B cell (primary cell): ENCODE data around the gene CLEC7A. TPM values are rescaled to one million over a fixed set of nuclear protein-coding genes. Genes with fewer than 3 reads are reported as not detected.

ENCODE experiments used
- ATAC-seq: fragments of 200-7000 bp; cut with Tn5 transposase; one replicate; pipeline ENCODE4 v1.10.0; 2021; ENCODE audit warnings: low read depth, mild to moderate bottlenecking, moderate number of reproducible peaks, moderate library complexity
- CTCF ChIA-PET: fragments of 350-600 bp; sonication (Branson Sonifier 250); formaldehyde crosslinking; loops from one replicate; lab custom pipeline; 2021; ENCODE audit warnings: antibody characterized with exemption, inconsistent platforms; lab: Charles Lee
- POLR2A ChIA-PET: fragments of 350-600 bp; sonication (Branson Sonifier 250); formaldehyde crosslinking; loops from one replicate; lab custom pipeline; 2021; ENCODE audit warnings: antibody characterized with exemption; lab: Charles Lee
- DNase-seq: peaks from one replicate; pipeline ENCODE4 v3.0.0; 2013
- H2AFZ ChIP-seq: 2 replicates; pipeline ENCODE4 v1.6.1; 2012; ENCODE audit warnings: mild to moderate bottlenecking, low read depth, low read length; ENCODE audit not compliant: insufficient read depth, poor library complexity, severe bottlenecking
- H3K27ac ChIP-seq, 2 donors: 1 replicate in 1 of 2; 2 replicates in 1 of 2; pipeline ENCODE4 v1.5.1; 2012 to 2013; ENCODE audit warnings: low read length in 2 of 2, mild to moderate bottlenecking in 2 of 2, moderate library complexity in 1 of 2
- H3K27me3 ChIP-seq, 4 experiments: fragments of 200-600 bp in 1 of 4; sonication (generic) in 1 of 4; replicated peaks in 1 of 4; 1 replicate in 2 of 4; 2 replicates in 2 of 4; pipeline versions ENCODE4 v1.6.1 to v1.7.0; 2013 to 2016; ENCODE audit warnings: low read length in 3 of 4, mild to moderate bottlenecking in 2 of 4, mixed read lengths in 1 of 4, moderate library complexity in 1 of 4; ENCODE audit not compliant: insufficient read depth in 4 of 4, control insufficient read depth in 3 of 4; ENCODE audit errors: control extremely low read depth in 1 of 4
- H3K36me3 ChIP-seq, 2 experiments: replicated peaks in 1 of 2; 1 replicate in 1 of 2; 2 replicates in 1 of 2; pipeline versions ENCODE4 v1.6.1 to v1.7.1; 2013; ENCODE audit warnings: low read length in 1 of 2; ENCODE audit not compliant: insufficient read depth in 2 of 2, control insufficient read depth in 1 of 2; ENCODE audit errors: control extremely low read depth in 1 of 2, extremely low read depth in 1 of 2
- H3K4me1 ChIP-seq, 2 donors: fragments of 200-600 bp in 1 of 2; sonication (generic) in 1 of 2; 1 replicate in 1 of 2; 2 replicates in 1 of 2; pipeline versions ENCODE4 v1.5.1 to v1.6.1; 2013 to 2017; ENCODE audit warnings: low read length in 2 of 2; ENCODE audit not compliant: control insufficient read depth in 2 of 2, insufficient read depth in 2 of 2
- H3K4me2 ChIP-seq: replicated peaks from 2 replicates; pipeline ENCODE3; 2012; ENCODE audit warnings: mild to moderate bottlenecking, low read depth, low read length; ENCODE audit not compliant: poor library complexity, severe bottlenecking
- H3K4me3 ChIP-seq, 5 experiments: fragments of 200-600 bp in 1 of 5; sonication (generic) in 1 of 5; 1 replicate in 3 of 5; 2 replicates in 2 of 5; pipeline versions ENCODE4 v1.5.1 to v1.7.0; 2011 to 2016; ENCODE audit warnings: low read length in 4 of 5, mild to moderate bottlenecking in 4 of 5, low read depth in 2 of 5, control low read depth in 1 of 5, moderate library complexity in 1 of 5; ENCODE audit not compliant: insufficient read depth in 1 of 5; ENCODE audit errors: control extremely low read depth in 1 of 5, extremely low read depth in 1 of 5
- H3K79me2 ChIP-seq: fragments of 200-600 bp; sonication (generic); one replicate; pipeline ENCODE4 v1.6.0; 2016; ENCODE audit warnings: low read length; ENCODE audit not compliant: control insufficient read depth, insufficient read depth
- H3K9ac ChIP-seq: fragments of 200-600 bp; sonication (generic); 2 replicates; pipeline ENCODE4 v1.6.1; 2017; ENCODE audit warnings: mild to moderate bottlenecking, low read length, moderate library complexity
- H3K9me3 ChIP-seq, 3 donors: one replicate each; pipeline versions ENCODE4 v1.6.1 to v1.7.1; 2013; ENCODE audit warnings: low read length in 2 of 3; ENCODE audit not compliant: control insufficient read depth in 2 of 3, insufficient read depth in 1 of 3; ENCODE audit errors: control extremely low read depth in 1 of 3
- H4K20me1 ChIP-seq: 2 replicates; pipeline ENCODE4 v1.6.0; 2012; ENCODE audit warnings: mild to moderate bottlenecking, low read length; ENCODE audit not compliant: insufficient read depth, control insufficient read depth, poor library complexity, severe bottlenecking
- H3K27ac Mint-ChIP-seq: one replicate; pipeline ENCODE4 v1.8.0; 2021; ENCODE audit warnings: mixed read lengths
- H3K27me3 Mint-ChIP-seq: one replicate; pipeline ENCODE4 v1.8.0; 2021; ENCODE audit warnings: mixed read lengths
- H3K4me1 Mint-ChIP-seq: one replicate; pipeline ENCODE4 v1.8.0; 2021; ENCODE audit warnings: mixed read lengths
- H3K4me3 Mint-ChIP-seq: one replicate; pipeline ENCODE4 v1.8.0; 2021; ENCODE audit warnings: mixed read lengths
- H3K9me3 Mint-ChIP-seq: one replicate; pipeline ENCODE4 v1.8.0; 2022; ENCODE audit warnings: mixed read lengths; ENCODE audit not compliant: insufficient read depth
- CTCF ChIP-seq: fragments of 200-600 bp; IDR thresholded peaks from one replicate; pipeline ENCODE4 v1.8.0; 2022; ENCODE audit warnings: antibody characterized with exemption, mild to moderate bottlenecking
- EZH2 ChIP-seq: IDR thresholded peaks from 2 replicates; pipeline ENCODE4 v1.6.1; 2012; ENCODE audit warnings: borderline replicate concordance, low read depth, mild to moderate bottlenecking, moderate library complexity, low read length; ENCODE audit not compliant: insufficient read depth, poor library complexity, severe bottlenecking
- WGBS: methylation state at CpG from one replicate; pipeline ENCODE4 v1.1.5; 2013; ENCODE audit warnings: missing lambda C conversion rate; ENCODE audit not compliant: insufficient coverage; 5-methylcytosine and 5-hydroxymethylcytosine counted together
- intact Hi-C: fragments of 100-400 bp; cut with micrococcal nuclease; formaldehyde crosslinking; loops from one replicate; pipeline ENCODE4 v1.10.0; 2022
- polyA plus RNA-seq: library from polyadenylated mRNA; depleted of rRNA; stranded (reverse); fragments of >200 nt; gene quantifications from 2 replicates; pipeline ENCODE4 v1.2.3, GENCODE V29; 2012
- total RNA-seq, 2 donors: library from RNA; stranded (reverse); fragments of 120-200 nt in 1 of 2; gene quantifications; 1 replicate in 1 of 2; 2 replicates in 1 of 2; pipeline versions ENCODE4 v1.2.3 to v1.2.4, GENCODE V29; 2013 to 2022

Gene CLEC7A
- total and polyA plus RNA-seq, 2 donors (not counting 1 experiment from before 2014, with no cell fraction given) = 0.67 to 2.4 TPM

GRCh38 chr12:10102322-10102721, 27.7 kb downstream of the CLEC7A start:
- no peaks in the 10 kb centered on the region for H3K9me3 ChIP-seq
- Mint-ChIP-seq H3K27ac (no peak overlapping the region), H3K4me1 (no peaks in the 10 kb centered on the region), H3K9me3 (no peaks in the 10 kb centered on the region), H3K4me3 (no peak overlapping the region), H3K27me3 (peaks cover 54% of the 10 kb centered on the region)
- H2AFZ ChIP-seq = no peak overlapping the region
- H3K27me3 ChIP-seq = peaks cover 0 to 10% (median 0%) of the 10 kb centered on the region in 4 experiments
- DNase-seq (no peak), ATAC-seq (no peak)
- H3K79me2 ChIP-seq = no peaks in the 10 kb centered on the region
- WGBS = 65% methylated on average over 2 of the region's 2 CpGs
- intact Hi-C loops = no loop called here
- no peak overlapping the region for H3K9ac ChIP-seq
- ChIA-PET POLR2A (no interaction called here), CTCF (no interaction called here)
- no peaks in the 10 kb centered on the region for H3K36me3 ChIP-seq
- no peaks in the 10 kb centered on the region for H3K4me1 ChIP-seq
- H3K4me2 ChIP-seq = no peak overlapping the region
- TF ChIP-seq EZH2 (no peak), CTCF (no peak)
- no peaks in the 10 kb centered on the region for H4K20me1 ChIP-seq
- H3K27ac ChIP-seq = no peak overlapping the region
- no peak overlapping the region for H3K4me3 ChIP-seq

- CTCF ChIA-PET = no interaction called here
- no peak overlapping the region for H2AFZ ChIP-seq
These were observed 28.3 kb downstream of the CLEC7A start for GRCh38 chr12:10101648-10102220.

More at GRCh38 chr12:10101648-10102220, 28.3 kb downstream of the CLEC7A start:
- intact Hi-C loops = no loop called here
- Histone ChIP-seq H3K27ac (no peak overlapping the region), H3K27me3 (peaks cover 0 to 10% (median 0%) of the 10 kb centered on the region in 4 experiments), H3K9me3 (no peaks in the 10 kb centered on the region), H4K20me1 (no peaks in the 10 kb centered on the region), H3K36me3 (no peaks in the 10 kb centered on the region), H3K9ac (no peak overlapping the region), H3K79me2 (no peaks in the 10 kb centered on the region), H3K4me1 (no peaks in the 10 kb centered on the region), H3K4me2 (no peak overlapping the region), H3K4me3 (no peak overlapping the region)
- DNase-seq = no peak
- no peak overlapping the region for H3K4me3 Mint-ChIP-seq
- no peaks in the 10 kb centered on the region for H3K9me3 Mint-ChIP-seq
- H3K4me1 Mint-ChIP-seq = no peaks in the 10 kb centered on the region
- POLR2A ChIA-PET = no interaction called here
- peaks cover 50% of the 10 kb centered on the region for H3K27me3 Mint-ChIP-seq
- TF ChIP-seq CTCF (no peak), EZH2 (no peak)
- no peak for ATAC-seq
- 67% methylated on average over 1 of the region's 1 CpG for WGBS
- no peak overlapping the region for H3K27ac Mint-ChIP-seq
